NOMO-1 treated with DMSO at 0.1 percent for 48 hours (cell line): ENCODE measurements around the gene MYO3B.

ENCODE experiments used
- DNase-seq: peaks from one replicate; lab custom pipeline; 2025; ENCODE audit not compliant: unreplicated experiment; lab: John Stamatoyannopoulos, UW

Gene MYO3B

GRCh38 chr2:170361090-170361936 is 183.4 kb downstream of the MYO3B start:
- peak; percentile 40 for DNase-seq

- DNase-seq = no peak
Measured at GRCh38 chr2:170362313-170362870, 184.4 kb downstream of the MYO3B start.

DNA sequence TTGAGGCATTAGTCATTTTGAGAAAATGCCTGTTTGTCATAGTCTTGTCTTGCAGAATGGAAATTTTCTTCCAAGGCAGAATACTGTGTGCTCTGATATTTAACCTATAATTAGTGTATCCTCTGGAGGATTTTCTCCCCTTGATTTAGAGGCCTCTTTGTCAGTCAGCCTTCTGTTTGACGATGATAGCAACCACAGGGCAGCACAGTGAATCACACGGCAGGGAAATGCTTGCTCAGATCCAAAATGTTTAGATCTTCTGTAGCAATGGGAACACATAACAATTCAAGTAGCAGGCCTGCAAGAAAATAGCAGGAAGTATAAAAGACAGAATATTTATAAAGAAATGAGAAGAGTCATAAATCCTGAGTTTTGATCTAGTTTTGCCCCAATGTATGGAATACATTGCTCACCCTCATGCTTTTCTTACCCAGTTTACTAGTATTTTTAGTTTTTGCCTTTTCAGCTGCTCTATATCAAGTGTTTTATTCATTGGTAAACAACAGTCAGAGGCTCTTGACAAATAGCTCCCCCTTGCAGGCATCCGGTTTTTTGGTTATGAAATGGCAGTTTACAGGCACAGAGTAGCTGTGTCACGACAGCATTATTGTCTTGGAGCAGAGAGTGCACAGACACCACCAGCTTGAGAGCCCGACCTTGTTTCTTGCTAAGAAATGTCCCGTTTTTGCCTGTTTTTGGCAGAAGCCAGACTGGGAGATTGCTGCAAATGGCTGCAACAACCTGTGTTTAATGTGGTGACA is 185.1 kb downstream of the MYO3B start:
- peak; percentile 60 for DNase-seq

GRCh38 chr2:170365003-170365402 is 187.1 kb downstream of the MYO3B start:
- DNase-seq = no peak

GRCh38 chr2:170365686-170366085 is 187.7 kb downstream of the MYO3B start:
- DNase-seq = no peak

- peak; percentile 36 for DNase-seq
Measured at GRCh38 chr2:170368370-170368769, 190.4 kb downstream of the MYO3B start.

GRCh38 chr2:170369228-170369627 is 191.3 kb downstream of the MYO3B start:
- no peak for DNase-seq

GRCh38 chr2:170369894-170370293 is 191.9 kb downstream of the MYO3B start:
- DNase-seq = no peak

DNA sequence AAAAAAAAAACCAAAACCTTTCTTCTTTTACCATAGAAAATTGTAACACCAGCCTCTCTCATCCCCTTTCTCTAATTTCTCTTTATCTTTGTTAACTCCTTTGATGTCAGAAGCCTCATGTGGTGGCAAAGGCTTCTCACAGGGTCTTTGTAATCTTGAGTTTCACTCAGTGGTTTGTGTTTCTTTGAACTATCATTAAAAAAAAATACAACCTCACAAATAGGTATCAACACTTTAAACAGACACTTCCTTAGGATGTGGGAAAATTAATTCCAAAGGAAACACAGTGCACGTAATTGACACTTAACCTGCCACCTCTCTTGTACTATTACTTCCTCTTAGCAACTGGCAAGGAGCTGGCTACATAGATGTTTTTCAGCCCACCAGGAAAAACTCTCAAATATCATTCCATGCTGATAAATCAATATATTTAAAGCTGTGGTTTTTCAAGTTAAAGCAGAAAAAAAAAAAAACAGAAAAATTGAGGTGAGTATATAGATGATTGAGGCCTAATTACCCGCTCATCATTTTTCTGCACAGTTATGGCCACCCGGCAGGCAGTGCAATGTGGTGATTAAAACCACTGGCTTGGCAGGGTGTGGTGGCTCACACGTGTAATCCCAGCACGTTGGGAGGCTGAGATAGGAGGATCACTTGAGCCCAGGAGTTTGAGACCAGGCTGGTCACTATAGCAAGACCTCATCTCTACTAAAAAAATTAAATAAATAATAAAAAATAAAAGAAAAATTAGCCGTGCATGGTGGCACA is 193.5 kb downstream of the MYO3B start:
- DNase-seq = no peak

- DNase-seq = no peak
Measured at GRCh38 chr2:170375192-170375591, 197.2 kb downstream of the MYO3B start.

- DNase-seq = no peak
Measured at GRCh38 chr2:170377500-170378207, 199.7 kb downstream of the MYO3B start.

- DNase-seq = no peak
Measured at GRCh38 chr2:170380267-170380666, 202.3 kb downstream of the MYO3B start.

DNA sequence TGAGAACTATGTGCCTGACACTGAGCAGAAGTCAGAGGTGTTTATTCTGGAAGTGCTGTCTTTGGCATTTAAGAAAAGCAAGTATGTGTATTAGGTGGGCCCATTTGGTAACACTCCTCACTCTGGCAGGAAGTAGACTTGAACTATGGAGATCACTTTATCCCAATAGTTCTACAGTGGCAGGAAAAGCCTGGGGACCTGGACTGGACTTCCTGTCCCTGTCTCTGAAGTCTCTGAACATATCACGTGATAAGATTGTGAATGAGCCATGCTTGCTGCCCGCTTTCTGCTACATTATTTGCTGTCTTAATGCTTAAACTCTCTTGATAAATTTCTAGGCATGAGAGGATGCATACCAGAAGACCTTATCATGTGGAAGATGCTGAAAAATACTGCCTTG is 203.7 kb downstream of the MYO3B start:
- DNase-seq = no peak

DNA sequence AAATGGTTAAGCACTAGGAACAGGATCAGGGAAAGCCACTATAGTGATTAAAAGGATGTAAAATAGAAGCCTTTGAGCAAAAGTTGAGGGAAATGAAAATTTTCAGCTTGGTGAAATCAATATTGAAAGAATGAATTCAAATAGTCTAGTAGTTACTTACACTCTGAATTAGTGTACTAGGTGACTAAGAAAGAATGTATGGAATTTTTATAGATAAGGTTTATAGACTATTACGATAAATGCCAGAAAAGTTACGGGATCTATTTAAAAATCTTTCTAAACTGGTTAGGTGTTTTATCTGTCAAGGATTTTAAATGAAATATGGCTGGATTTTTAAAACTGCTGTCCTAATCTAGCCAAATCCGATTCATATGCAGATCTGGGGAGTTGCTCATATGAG is 208.6 kb downstream of the MYO3B start:
- no peak for DNase-seq

- DNase-seq = no peak
Measured at GRCh38 chr2:170391018-170391417, 213.1 kb downstream of the MYO3B start.

- DNase-seq = no peak
Measured at GRCh38 chr2:170391697-170392096, 213.8 kb downstream of the MYO3B start.

DNA sequence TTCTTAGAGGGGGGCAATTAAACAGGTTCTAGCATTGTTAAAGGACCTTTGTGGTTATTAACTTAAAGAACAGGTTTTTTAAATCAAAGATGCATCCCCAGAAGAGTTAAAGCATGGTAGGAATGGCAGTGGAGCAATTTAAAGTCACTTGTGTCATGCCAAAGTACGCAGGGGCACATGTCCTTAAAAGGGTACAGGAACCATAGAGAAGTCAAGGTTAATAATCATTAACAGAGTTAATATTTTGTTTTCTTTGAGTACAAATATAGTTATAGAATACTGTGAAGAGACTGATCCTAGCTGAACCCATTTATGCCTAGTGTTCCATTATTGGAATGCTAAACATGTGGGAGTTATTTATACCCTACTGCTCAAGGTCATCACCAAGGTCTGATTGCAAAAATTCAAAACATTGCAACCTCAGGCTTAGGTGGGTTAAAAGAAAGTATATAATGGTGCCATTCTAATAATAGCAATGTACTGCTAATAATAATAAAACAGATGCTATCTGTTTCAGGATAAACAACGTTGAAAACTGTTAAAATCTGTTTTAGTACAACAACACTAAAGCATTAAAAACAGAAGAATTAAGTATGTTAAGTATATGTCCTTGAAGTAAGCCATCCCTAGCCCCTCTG is 216.0 kb downstream of the MYO3B start:
- DNase-seq = no peak

DNA sequence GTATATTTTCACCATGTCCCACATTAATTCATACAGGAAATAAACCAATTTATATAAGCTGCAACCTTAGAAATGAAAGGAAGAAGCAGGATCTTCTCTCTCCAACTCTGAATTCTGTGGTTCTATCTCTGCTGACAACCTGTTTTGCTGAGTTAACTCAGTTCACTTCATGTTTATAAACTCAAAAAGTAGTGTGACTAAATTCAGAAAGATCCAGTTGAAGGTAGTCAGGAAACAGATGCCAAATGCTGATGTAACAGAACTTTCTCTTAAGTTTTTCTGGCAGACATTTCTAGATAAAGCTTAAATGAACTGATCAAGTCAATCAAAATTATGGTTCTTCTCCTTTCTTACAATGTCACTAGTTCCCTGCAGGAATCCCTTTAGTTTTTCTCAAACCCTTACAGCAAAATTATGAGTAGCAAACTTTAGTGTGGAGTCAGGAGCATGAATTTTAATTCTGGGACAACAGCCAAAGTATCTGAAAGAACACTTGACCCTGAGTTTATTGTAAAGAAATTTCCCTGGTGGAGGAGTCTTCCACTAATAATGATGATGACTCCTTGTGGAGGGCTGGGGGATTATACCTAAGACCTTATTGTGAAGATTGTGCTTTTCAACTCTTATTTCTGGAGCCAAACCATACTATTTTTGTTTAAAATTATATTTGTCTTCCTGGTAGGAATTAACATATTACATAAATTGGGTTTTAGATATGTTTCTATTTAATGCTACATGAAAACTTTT is 216.9 kb downstream of the MYO3B start:
- no peak for DNase-seq

DNA sequence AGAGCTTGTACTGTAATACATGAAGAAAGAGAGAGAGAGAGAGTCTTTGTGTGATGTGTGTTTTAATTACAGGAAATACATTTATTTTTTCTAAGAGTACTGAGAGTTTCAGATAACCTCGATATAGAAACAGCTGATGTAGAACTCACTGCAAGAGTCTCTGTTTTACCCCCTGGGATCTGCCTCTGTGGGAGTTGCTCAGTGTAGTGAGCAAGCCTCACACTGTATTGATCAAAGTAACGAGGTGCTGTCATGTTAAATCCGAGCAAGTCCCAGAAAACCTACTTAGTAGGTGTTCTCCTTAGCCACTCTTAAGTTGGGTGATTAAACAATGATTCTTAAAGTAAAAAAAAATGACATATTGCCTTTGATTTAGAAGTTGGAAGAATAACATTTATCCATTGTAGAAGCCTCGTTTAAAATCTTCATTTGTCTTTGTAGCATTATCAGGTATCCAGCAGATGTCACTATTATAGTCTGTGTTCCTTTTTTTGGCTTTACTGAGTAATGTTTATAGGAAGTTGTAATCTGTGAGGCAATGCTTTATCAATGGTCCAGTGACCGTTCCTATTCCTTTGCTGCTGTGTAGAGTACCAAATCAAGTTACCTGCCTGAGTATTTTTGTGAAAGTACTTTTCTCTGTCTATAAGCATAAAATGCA is 219.0 kb downstream of the MYO3B start:
- peak; percentile 55 for DNase-seq
